Measurements from ENCODE around the gene OTOL1. TPM values are rescaled to one million over a fixed set of nuclear protein-coding genes. Genes with fewer than 3 reads are reported as not detected.

The OTOL1 gene
- total RNA-seq, 1 donor from 2014 or later, result not detected

DNA sequence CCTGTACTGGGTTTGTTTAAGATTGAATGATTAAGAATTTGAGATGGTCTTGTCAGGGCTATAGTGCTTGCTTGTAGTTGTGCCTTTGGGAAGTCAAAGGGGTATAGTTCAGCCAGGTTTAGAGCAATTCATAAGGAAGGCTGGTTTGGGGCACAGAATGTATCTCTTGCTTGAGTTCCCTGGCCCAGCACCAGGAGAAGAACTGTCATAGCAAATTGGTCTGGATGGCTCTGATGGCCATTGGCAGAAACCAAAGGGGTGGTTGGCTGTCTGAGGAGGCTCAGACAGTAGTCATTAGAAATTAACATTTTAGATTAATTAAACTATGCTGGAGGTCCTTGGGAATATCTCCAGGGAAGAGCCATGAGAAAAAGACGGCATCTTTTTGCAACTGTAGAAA lies 25.4 kb upstream of the OTOL1 start:
- Histone ChIP-seq H2AFZ (replicated peaks) (no peak overlapping the region), H3K27ac (no peak overlapping the region), H3K4me2 (no peak overlapping the region), H3K4me1 (no peaks in the 10 kb centered on the region), H3F3A (ENCODE audit: low read depth) (no peaks in the 10 kb centered on the region), H4K20me1 (ENCODE audit: low read depth) (no peaks in the 10 kb centered on the region), H3K4me3 (no peak overlapping the region), H3K36me3 (no peaks in the 10 kb centered on the region), H3K79me2 (ENCODE audit: low read depth) (no peaks in the 10 kb centered on the region), H3K27me3 (no peaks in the 10 kb centered on the region), H3K9me3 (ENCODE audit: low read depth) (no peaks in the 10 kb centered on the region), H3K9ac (no peak overlapping the region)
- TF ChIP-seq EZH2phosphoT487 (IDR thresholded peaks at IDR 0.05), result no peak
- TF ChIP-seq EZH2 (IDR thresholded peaks at IDR 0.05), result no peak
- no peak overlapping the region for H3K4me3 Mint-ChIP-seq
- no peaks in the 10 kb centered on the region for H3K36me3 Mint-ChIP-seq
- H3K4me1 Mint-ChIP-seq, result no peaks in the 10 kb centered on the region
- H3K27ac Mint-ChIP-seq, result no peak overlapping the region
- no peaks in the 10 kb centered on the region for H3K27me3 Mint-ChIP-seq (ENCODE audit: insufficient read depth, low read depth)
- H3K9me3 Mint-ChIP-seq, result no peaks in the 10 kb centered on the region
- DNase-seq (ENCODE audit: low spot score), result no peak

DNA sequence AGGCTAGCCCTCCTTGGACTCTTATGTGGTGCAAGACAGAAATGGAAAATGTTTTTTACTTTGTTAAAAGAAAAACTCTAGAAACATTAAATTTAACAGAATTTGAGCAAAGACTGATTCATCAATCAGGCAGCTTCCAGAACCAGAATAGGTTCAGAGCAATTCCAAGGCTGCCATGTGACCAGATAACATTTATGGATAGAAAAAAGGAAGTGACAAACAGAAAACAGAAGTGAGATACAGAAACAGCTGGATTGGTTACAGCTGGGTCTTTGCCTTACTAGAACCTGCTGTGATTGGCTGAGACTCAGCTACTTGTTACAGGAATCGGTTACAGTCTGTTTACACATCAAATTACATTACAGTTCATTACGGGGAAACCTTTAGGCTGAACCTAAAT lies 22.5 kb upstream of the OTOL1 start:
- no peaks in the 10 kb centered on the region for H3K9me3 ChIP-seq (ENCODE audit: low read depth)
- no peaks in the 10 kb centered on the region for H4K20me1 ChIP-seq (ENCODE audit: low read depth)
- no peak overlapping the region for H3K9ac ChIP-seq
- H3K36me3 ChIP-seq, result no peaks in the 10 kb centered on the region
- H3K27ac ChIP-seq, result no peak overlapping the region
- no peak overlapping the region for H3K4me2 ChIP-seq
- H3K4me3 ChIP-seq, result no peak overlapping the region
- Mint-ChIP-seq H3K4me1 (no peaks in the 10 kb centered on the region), H3K27me3 (ENCODE audit: insufficient read depth, low read depth) (peaks cover 2% of the 10 kb centered on the region), H3K27ac (no peak overlapping the region), H3K4me3 (no peak overlapping the region), H3K9me3 (no peaks in the 10 kb centered on the region), H3K36me3 (no peaks in the 10 kb centered on the region)
- no peaks in the 10 kb centered on the region for H3F3A ChIP-seq (ENCODE audit: low read depth)
- no peaks in the 10 kb centered on the region for H3K4me1 ChIP-seq
- no peaks in the 10 kb centered on the region for H3K79me2 ChIP-seq (ENCODE audit: low read depth)
- TF ChIP-seq, protein P1, sequence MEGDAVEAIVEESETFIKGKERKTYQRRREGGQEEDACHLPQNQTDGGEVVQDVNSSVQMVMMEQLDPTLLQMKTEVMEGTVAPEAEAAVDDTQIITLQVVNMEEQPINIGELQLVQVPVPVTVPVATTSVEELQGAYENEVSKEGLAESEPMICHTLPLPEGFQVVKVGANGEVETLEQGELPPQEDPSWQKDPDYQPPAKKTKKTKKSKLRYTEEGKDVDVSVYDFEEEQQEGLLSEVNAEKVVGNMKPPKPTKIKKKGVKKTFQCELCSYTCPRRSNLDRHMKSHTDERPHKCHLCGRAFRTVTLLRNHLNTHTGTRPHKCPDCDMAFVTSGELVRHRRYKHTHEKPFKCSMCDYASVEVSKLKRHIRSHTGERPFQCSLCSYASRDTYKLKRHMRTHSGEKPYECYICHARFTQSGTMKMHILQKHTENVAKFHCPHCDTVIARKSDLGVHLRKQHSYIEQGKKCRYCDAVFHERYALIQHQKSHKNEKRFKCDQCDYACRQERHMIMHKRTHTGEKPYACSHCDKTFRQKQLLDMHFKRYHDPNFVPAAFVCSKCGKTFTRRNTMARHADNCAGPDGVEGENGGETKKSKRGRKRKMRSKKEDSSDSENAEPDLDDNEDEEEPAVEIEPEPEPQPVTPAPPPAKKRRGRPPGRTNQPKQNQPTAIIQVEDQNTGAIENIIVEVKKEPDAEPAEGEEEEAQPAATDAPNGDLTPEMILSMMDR (IDR thresholded peaks at IDR 0.05), result no peak
- TF ChIP-seq EZH2phosphoT487 (IDR thresholded peaks at IDR 0.05) (no peak), EZH2 (IDR thresholded peaks at IDR 0.05) (no peak)
- H2AFZ ChIP-seq (replicated peaks), result no peak overlapping the region
- H3K27me3 ChIP-seq, result no peaks in the 10 kb centered on the region
- DNase-seq (ENCODE audit: low spot score), result no peak

DNA sequence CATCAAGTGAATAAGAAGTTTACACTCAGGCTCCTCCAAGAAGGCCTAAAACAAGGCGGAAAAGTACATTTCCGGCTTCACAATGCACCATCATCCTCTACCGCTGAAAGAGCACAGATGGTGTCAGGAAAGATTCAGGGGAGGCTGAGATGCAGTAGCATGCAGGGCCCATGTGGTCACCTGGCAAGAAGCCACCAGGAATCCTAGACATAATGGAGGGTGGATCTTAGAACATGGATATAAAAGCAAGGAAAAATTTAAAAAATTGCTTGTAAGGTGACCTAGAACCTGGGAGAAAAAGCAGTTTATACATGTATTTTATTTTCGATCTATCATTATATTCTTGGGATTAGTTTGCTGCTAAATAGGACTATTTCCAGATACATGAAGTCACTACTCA lies 21.9 kb upstream of the OTOL1 start:
- no peaks in the 10 kb centered on the region for H3K36me3 Mint-ChIP-seq
- H3K4me1 Mint-ChIP-seq, result no peaks in the 10 kb centered on the region
- TF ChIP-seq EZH2phosphoT487 (IDR thresholded peaks at IDR 0.05), result no peak
- TF ChIP-seq EZH2 (IDR thresholded peaks at IDR 0.05), result no peak
- TF ChIP-seq, protein P1 (IDR thresholded peaks at IDR 0.05), result no peak
- Histone ChIP-seq H3K9ac (no peak overlapping the region), H3K79me2 (ENCODE audit: low read depth) (no peaks in the 10 kb centered on the region), H3F3A (ENCODE audit: low read depth) (no peaks in the 10 kb centered on the region), H3K4me2 (no peak overlapping the region), H2AFZ (replicated peaks) (no peak overlapping the region), H3K27me3 (no peaks in the 10 kb centered on the region), H3K36me3 (no peaks in the 10 kb centered on the region), H3K27ac (no peak overlapping the region), H3K4me1 (no peaks in the 10 kb centered on the region), H3K9me3 (ENCODE audit: low read depth) (no peaks in the 10 kb centered on the region), H4K20me1 (ENCODE audit: low read depth) (no peaks in the 10 kb centered on the region), H3K4me3 (no peak overlapping the region)
- H3K27me3 Mint-ChIP-seq (ENCODE audit: insufficient read depth, low read depth), result peaks cover 2% of the 10 kb centered on the region
- DNase-seq (ENCODE audit: low spot score), result no peak
- no peak overlapping the region for H3K27ac Mint-ChIP-seq
- no peak overlapping the region for H3K4me3 Mint-ChIP-seq
- no peaks in the 10 kb centered on the region for H3K9me3 Mint-ChIP-seq

DNA sequence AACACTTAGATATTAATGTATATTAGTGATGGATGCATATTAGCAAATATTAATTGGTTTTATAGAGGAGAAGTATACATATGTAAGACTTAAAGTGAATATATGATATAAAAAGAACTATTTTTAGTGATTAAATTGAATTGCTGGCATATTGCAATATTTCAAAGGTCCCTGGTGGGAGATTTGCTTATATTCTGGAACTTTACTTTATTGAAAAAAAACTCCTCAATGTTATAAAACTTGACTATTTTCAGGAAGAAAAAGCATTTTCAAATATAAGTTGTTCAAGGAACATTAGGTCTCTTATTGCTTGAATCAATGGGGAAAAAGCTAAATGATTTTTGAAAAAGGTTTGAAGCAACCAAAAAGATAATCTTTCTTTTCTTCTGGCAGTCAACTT lies 21.4 kb upstream of the OTOL1 start:
- no peaks in the 10 kb centered on the region for H3K9me3 ChIP-seq (ENCODE audit: low read depth)
- no peaks in the 10 kb centered on the region for H3K79me2 ChIP-seq (ENCODE audit: low read depth)
- no peaks in the 10 kb centered on the region for H4K20me1 ChIP-seq (ENCODE audit: low read depth)
- no peaks in the 10 kb centered on the region for H3K9me3 Mint-ChIP-seq
- H3K4me2 ChIP-seq, result no peak overlapping the region
- no peak overlapping the region for H3K9ac ChIP-seq
- H3K4me1 ChIP-seq, result no peaks in the 10 kb centered on the region
- H3K27me3 Mint-ChIP-seq (ENCODE audit: insufficient read depth, low read depth), result peaks cover 2% of the 10 kb centered on the region
- no peaks in the 10 kb centered on the region for H3K36me3 Mint-ChIP-seq
- no peaks in the 10 kb centered on the region for H3K36me3 ChIP-seq
- TF ChIP-seq EZH2phosphoT487 (IDR thresholded peaks at IDR 0.05), result no peak
- TF ChIP-seq EZH2 (IDR thresholded peaks at IDR 0.05), result no peak
- TF ChIP-seq, protein P1 (IDR thresholded peaks at IDR 0.05), result no peak
- DNase-seq (ENCODE audit: low spot score), result no peak
- H2AFZ ChIP-seq (replicated peaks), result no peak overlapping the region
- no peak overlapping the region for H3K4me3 Mint-ChIP-seq
- no peaks in the 10 kb centered on the region for H3F3A ChIP-seq (ENCODE audit: low read depth)
- no peaks in the 10 kb centered on the region for H3K27me3 ChIP-seq
- no peak overlapping the region for H3K27ac ChIP-seq
- H3K27ac Mint-ChIP-seq, result no peak overlapping the region
- no peaks in the 10 kb centered on the region for H3K4me1 Mint-ChIP-seq
- no peak overlapping the region for H3K4me3 ChIP-seq

Measured in neural progenitor cell (in vitro differentiated cells).